Loucy (cell line): Measurements from ENCODE around the gene CALML4.

Experiments used
- H2AFZ ChIP-seq: fragments of 200-600 bp; sonication (generic); 2 replicates; pipeline ENCODE4 v1.6.0; 2016; ENCODE audit warnings: antibody characterized with exemption, mild to moderate bottlenecking, low read length, moderate library complexity
- H3F3A ChIP-seq: fragments of 200-600 bp; 2 replicates; pipeline ENCODE4 v1.6.0; 2016; ENCODE audit warnings: antibody characterized with exemption, low read depth, mild to moderate bottlenecking
- H3K27me3 ChIP-seq: fragments of 200-600 bp; sonication (generic); 2 replicates; pipeline ENCODE4 v1.6.1; 2014; ENCODE audit warnings: low read length, mild to moderate bottlenecking; ENCODE audit not compliant: insufficient read depth, poor library complexity, severe bottlenecking
- H3K36me3 ChIP-seq: fragments of 200-600 bp; sonication (generic); 2 replicates; pipeline ENCODE4 v1.6.1; 2016; ENCODE audit warnings: low read length; ENCODE audit not compliant: insufficient read depth
- H3K4me1 ChIP-seq: fragments of 200-600 bp; sonication (generic); 2 replicates; pipeline ENCODE4 v1.5.1; 2014; ENCODE audit warnings: low read length, mild to moderate bottlenecking; ENCODE audit not compliant: insufficient read depth, poor library complexity, severe bottlenecking
- H3K4me2 ChIP-seq: fragments of 200-600 bp; sonication (generic); 2 replicates; pipeline ENCODE4 v1.6.0; 2014; ENCODE audit warnings: antibody characterized with exemption, low read length, low read depth, mild to moderate bottlenecking; ENCODE audit not compliant: poor library complexity, severe bottlenecking
- H3K4me3 ChIP-seq: fragments of 200-600 bp; sonication (generic); 2 replicates; pipeline ENCODE4 v1.5.1; 2014; ENCODE audit warnings: low read length, mild to moderate bottlenecking, mixed read lengths; ENCODE audit not compliant: poor library complexity, severe bottlenecking
- H3K79me2 ChIP-seq: fragments of 200-600 bp; sonication (generic); 2 replicates; pipeline ENCODE4 v1.6.1; 2014; ENCODE audit warnings: low read length; ENCODE audit not compliant: insufficient read depth
- H3K9ac ChIP-seq: fragments of 200-600 bp; sonication (generic); 2 replicates; pipeline ENCODE4 v1.6.0; 2014; ENCODE audit warnings: mild to moderate bottlenecking, low read depth, low read length, moderate library complexity; ENCODE audit not compliant: poor library complexity, severe bottlenecking
- H3K9me2 ChIP-seq: fragments of 200-600 bp; sonication (generic); replicated peaks from 2 replicates; pipeline ENCODE4 v1.6.1; 2016; ENCODE audit warnings: low read depth, low read length, mixed read lengths
- H3K9me3 ChIP-seq: fragments of 200-600 bp; sonication (generic); 2 replicates; pipeline ENCODE4 v1.6.1; 2014; ENCODE audit warnings: mild to moderate bottlenecking, antibody characterized with exemption, low read length, low read depth; ENCODE audit not compliant: insufficient read depth
- H4K20me1 ChIP-seq: fragments of 200-600 bp; sonication (generic); 2 replicates; pipeline ENCODE4 v1.6.0; 2014; ENCODE audit warnings: antibody characterized with exemption, low read length, mild to moderate bottlenecking; ENCODE audit not compliant: insufficient read depth, poor library complexity, severe bottlenecking
- CTCF ChIP-seq: fragments of 200-600 bp; sonication (generic); conservative IDR thresholded peaks from 2 replicates; pipeline ENCODE4 v1.5.1; 2014; ENCODE audit warnings: mild to moderate bottlenecking, antibody characterized with exemption, low read length
- EZH2phosphoT487 ChIP-seq: fragments of 200-600 bp; IDR thresholded peaks from 2 replicates; pipeline ENCODE4 v1.6.1; 2018; ENCODE audit warnings: antibody characterized with exemption, mild to moderate bottlenecking, moderate library complexity, borderline replicate concordance

The CALML4 gene

DNA sequence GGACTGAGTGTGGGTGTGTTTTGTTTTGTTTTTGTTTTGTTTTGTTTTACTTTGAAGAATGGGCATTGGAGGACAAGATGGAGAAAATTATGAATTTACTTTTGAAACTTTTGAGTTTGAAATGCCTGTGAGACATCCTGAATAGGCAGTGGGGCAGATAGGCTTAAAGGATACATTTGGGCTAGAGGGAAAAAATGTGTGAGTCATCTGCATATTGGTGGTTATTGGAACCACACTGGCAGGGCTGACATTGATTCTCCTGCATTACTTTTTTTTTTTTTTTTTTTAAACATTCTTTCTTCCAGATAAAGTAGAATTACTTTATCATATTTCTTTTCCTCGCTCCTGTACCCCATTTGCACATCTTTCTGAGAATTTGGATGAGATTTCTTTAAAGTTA, 56.1 kb downstream of the CALML4 start:
- no peak overlapping the region for H3K4me2 ChIP-seq
- no peak for TF ChIP-seq CTCF
- no peak for TF ChIP-seq EZH2phosphoT487
- H3K9me3 ChIP-seq = no peaks in the 10 kb centered on the region
- no peak overlapping the region for H2AFZ ChIP-seq
- no peak overlapping the region for H3K4me3 ChIP-seq
- no peaks in the 10 kb centered on the region for H3K27me3 ChIP-seq
- peaks cover 57% of the 10 kb centered on the region for H3K36me3 ChIP-seq
- no peaks in the 10 kb centered on the region for H3F3A ChIP-seq
- no peaks in the 10 kb centered on the region for H3K4me1 ChIP-seq
- no peaks in the 10 kb centered on the region for H4K20me1 ChIP-seq
- peaks cover 4% of the 10 kb centered on the region; the same call in 1 of the 2 replicates for H3K79me2 ChIP-seq
- no peaks in the 10 kb centered on the region for H3K9me2 ChIP-seq
- no peak overlapping the region for H3K9ac ChIP-seq

DNA sequence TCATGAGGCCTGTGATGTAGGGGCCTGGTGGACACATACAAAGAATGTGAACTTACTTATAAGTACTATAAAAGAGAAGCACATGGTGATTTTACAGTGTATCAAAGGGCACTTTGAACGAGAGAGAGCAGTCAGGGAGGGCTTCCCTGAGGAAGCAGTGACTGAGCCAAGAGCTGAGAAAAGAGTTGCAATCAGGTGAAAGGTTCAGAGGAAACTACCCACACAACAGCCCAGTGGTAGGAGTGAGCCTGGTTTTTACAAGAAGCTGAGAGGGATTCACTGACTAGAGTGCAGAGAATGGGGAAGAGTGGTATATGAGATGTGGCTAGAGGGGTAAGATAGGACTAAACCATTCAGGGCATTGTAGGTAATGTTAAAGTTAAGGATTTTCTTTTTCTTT, 57.1 kb downstream of the CALML4 start:
- H3K9ac ChIP-seq = no peak overlapping the region
- peaks cover 54% of the 10 kb centered on the region for H3K36me3 ChIP-seq
- no peak for TF ChIP-seq CTCF
- no peak for TF ChIP-seq EZH2phosphoT487
- H3K9me2 ChIP-seq = no peaks in the 10 kb centered on the region
- no peaks in the 10 kb centered on the region for H3F3A ChIP-seq
- H3K4me3 ChIP-seq = no peak overlapping the region
- peaks cover 4% of the 10 kb centered on the region; the same call in 1 of the 2 replicates for H3K79me2 ChIP-seq
- H3K4me1 ChIP-seq = no peaks in the 10 kb centered on the region
- no peak overlapping the region for H2AFZ ChIP-seq
- no peaks in the 10 kb centered on the region for H4K20me1 ChIP-seq
- H3K9me3 ChIP-seq = no peaks in the 10 kb centered on the region
- H3K4me2 ChIP-seq = no peak overlapping the region
- no peaks in the 10 kb centered on the region for H3K27me3 ChIP-seq

DNA sequence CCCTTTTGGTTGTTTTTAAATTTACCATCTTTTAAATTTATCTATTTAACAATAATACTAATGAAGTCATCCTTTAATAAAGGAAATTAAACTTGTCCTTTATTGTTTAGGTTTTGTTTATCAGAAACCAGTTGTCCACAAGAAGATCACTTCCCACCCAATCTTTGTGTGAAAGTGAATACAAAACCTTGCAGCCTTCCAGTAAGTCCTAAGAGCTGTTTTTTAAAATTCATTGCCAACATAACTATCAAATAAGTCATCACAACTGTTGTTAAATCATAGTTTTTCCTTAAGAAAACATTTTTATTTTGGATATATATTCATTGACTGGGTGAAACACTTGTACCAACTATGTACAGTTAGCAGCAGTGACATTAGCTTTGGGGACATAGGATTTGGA, 59.4 kb downstream of the CALML4 start:
- H2AFZ ChIP-seq = no peak overlapping the region
- no peak overlapping the region for H3K4me2 ChIP-seq
- H4K20me1 ChIP-seq = no peaks in the 10 kb centered on the region
- peaks cover 13% of the 10 kb centered on the region; the same call in 1 of the 2 replicates for H3K79me2 ChIP-seq
- no peaks in the 10 kb centered on the region for H3K27me3 ChIP-seq
- H3K36me3 ChIP-seq = peaks cover 44% of the 10 kb centered on the region
- no peaks in the 10 kb centered on the region for H3F3A ChIP-seq
- TF ChIP-seq EZH2phosphoT487 (no peak), CTCF (no peak)
- no peaks in the 10 kb centered on the region for H3K9me2 ChIP-seq
- H3K9me3 ChIP-seq = no peaks in the 10 kb centered on the region
- no peak overlapping the region for H3K4me3 ChIP-seq
- H3K4me1 ChIP-seq = no peaks in the 10 kb centered on the region
- no peak overlapping the region for H3K9ac ChIP-seq
